H1 (cell line): ENCODE results near the gene NPBWR2. TPM values are rescaled to one million over a fixed set of nuclear protein-coding genes. Genes with fewer than 3 reads are reported as not detected.

Source experiments
- ATF3 ChIP-seq: IDR thresholded peaks from 2 replicates; pipeline ENCODE4 v1.6.1; 2011; ENCODE audit warnings: low read depth, mild to moderate bottlenecking, low read length; ENCODE audit not compliant: insufficient read depth
- CEBPB ChIP-seq: IDR thresholded peaks from 2 replicates; pipeline ENCODE4 v1.6.1; 2012; ENCODE audit warnings: low read depth, low read length
- CHD7 ChIP-seq: fragments of 300-600 bp; sonication (generic); IDR thresholded peaks from 2 replicates; pipeline ENCODE4 v1.7.1; 2012; ENCODE audit warnings: low read length, moderate library complexity, mild to moderate bottlenecking, inconsistent platforms; ENCODE audit not compliant: insufficient replicate concordance
- EGR1 ChIP-seq: IDR thresholded peaks from 2 replicates; pipeline ENCODE4 v1.6.1; 2011; ENCODE audit warnings: low read depth, low read length, borderline replicate concordance
- POU5F1 ChIP-seq: IDR thresholded peaks from 2 replicates; pipeline ENCODE4 v1.6.1; 2011; ENCODE audit warnings: low read depth, mild to moderate bottlenecking, low read length, moderate library complexity
- RFX5 ChIP-seq: IDR thresholded peaks from 2 replicates; pipeline ENCODE4 v1.6.1; 2011; ENCODE audit warnings: low read depth, low read length, improper control_type of control experiment, borderline replicate concordance
- SIN3A ChIP-seq, 2 experiments: IDR thresholded peaks in 1 of 2; conservative IDR thresholded peaks in 1 of 2; 2 replicates each; pipeline ENCODE4 v1.6.1; 2011 to 2012; ENCODE audit warnings: low read length in 2 of 2, improper control_type of control experiment in 1 of 2, low read depth in 1 of 2, mild to moderate bottlenecking in 1 of 2
- SP1 ChIP-seq: IDR thresholded peaks from 2 replicates; pipeline ENCODE4 v1.6.1; 2011; ENCODE audit warnings: low read depth, low read length
- SP4 ChIP-seq: IDR thresholded peaks from 2 replicates; pipeline ENCODE4 v1.6.1; 2012; ENCODE audit warnings: low read length, inconsistent platforms
- TAF7 ChIP-seq: optimal IDR thresholded peaks from 2 replicates; pipeline ENCODE3; 2011; ENCODE audit warnings: low read depth, mild to moderate bottlenecking, inconsistent platforms, low read length, moderate library complexity, borderline replicate concordance
- TEAD4 ChIP-seq: IDR thresholded peaks from 2 replicates; pipeline ENCODE4 v1.6.1; 2012; ENCODE audit warnings: low read depth, low read length, inconsistent platforms, mixed read lengths
- polyA plus RNA-seq, 7 experiments: library from polyadenylated mRNA; depleted of rRNA in 3 of 7; stranded (reverse) in 5 of 7; unstranded in 2 of 7; fragments of >200 nt in 5 of 7; fragments of 200-250 nt in 2 of 7; gene quantifications; 1 replicate in 5 of 7; 2 replicates in 1 of 7; 4 replicates in 1 of 7; pipeline versions ENCODE4 v1.2.1 to v1.2.3, GENCODE V29; 2011 to 2013; ENCODE audit warnings: missing spikeins in 2 of 7, mixed read lengths in 2 of 7
- total RNA-seq: library from RNA; stranded (reverse); fragmentation: NEBNext Ultra II Directional; extraction: Animal tissue kit (Norgen Biotek cat#: 25700); gene quantifications from 2 replicates; pipeline ENCODE4 v1.2.1, GENCODE V29; 2021

The NPBWR2 gene
- total and polyA plus RNA-seq, 2 of the 8 experiments (the other 6 are each of a cell fraction or from before 2014, with no cell fraction given), result not detected

DNA sequence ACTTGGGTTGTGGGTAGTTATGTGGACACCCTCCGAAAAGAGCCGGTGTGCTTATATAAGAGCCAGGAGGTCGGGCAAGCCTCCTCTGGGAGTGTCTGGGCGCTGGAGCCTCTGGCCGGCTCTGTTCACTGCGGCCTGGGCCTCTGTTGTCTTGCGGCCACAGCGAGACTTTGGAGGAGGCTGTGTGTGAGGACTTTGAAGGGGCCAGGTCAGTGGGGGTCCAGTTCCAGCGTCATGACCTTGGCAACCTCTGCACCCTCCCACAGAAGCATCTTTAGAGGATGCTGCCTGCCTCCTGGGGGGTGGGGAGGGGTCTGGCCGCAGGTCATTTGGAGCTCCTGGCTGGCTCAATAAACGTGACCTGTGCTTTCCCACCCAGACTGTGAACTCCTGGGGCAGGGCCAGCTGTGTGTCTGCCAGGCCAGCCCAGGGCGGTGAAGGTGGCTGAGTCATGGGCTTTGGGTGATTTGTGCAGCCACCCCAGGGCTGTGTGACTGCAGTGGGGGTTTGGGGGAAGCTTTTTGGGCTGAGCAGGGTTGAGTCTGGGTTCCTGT lies 43.1 kb downstream of the NPBWR2 start (continued):
- TF ChIP-seq CHD7 (no peak), TAF7 (no peak), EGR1 (no peak), TEAD4 (no peak), RFX5 (no peak), ATF3 (no peak), POU5F1 (no peak), SIN3A (conservative IDR thresholded peaks at IDR 0.05 in 1 of 2, IDR thresholded peaks at IDR 0.05 in 1 of 2; ENCODE audit: low read depth in 1 of 2, low read length in 2 of 2) (no peak), SP1 (no peak), CEBPB (no peak), SP4 (no peak)
